Panc1 (cell line): ENCODE data around the gene CHL1.

Experiments used
- POLR2AphosphoS5 ChIP-seq: IDR thresholded peaks from 2 replicates; pipeline ENCODE4 v1.6.1; 2012; ENCODE audit warnings: mild to moderate bottlenecking, low read depth, low read length, moderate library complexity
- REST ChIP-seq, 2 experiments: IDR thresholded peaks; 2 replicates each; pipeline ENCODE4 v1.6.1; 2011 to 2012; ENCODE audit warnings: low read depth in 2 of 2, control low read depth in 1 of 2, low read length in 1 of 2, mild to moderate bottlenecking in 1 of 2, moderate library complexity in 1 of 2; ENCODE audit not compliant: insufficient read depth in 1 of 2
- SIN3A ChIP-seq: IDR thresholded peaks from 2 replicates; pipeline ENCODE4 v1.6.1; 2012; ENCODE audit warnings: low read depth, mild to moderate bottlenecking, low read length, moderate library complexity, borderline replicate concordance; ENCODE audit not compliant: insufficient read depth
- TF ChIP-seq, protein P1 (sequence below): fragments of 450-650 bp; IDR thresholded peaks from 2 replicates; pipeline ENCODE4 v1.5.1; 2017; ENCODE audit warnings: mild to moderate bottlenecking

GRCh38 chr3:330494-331115, 134.0 kb downstream of the CHL1 start:
- TF ChIP-seq, protein P1, sequence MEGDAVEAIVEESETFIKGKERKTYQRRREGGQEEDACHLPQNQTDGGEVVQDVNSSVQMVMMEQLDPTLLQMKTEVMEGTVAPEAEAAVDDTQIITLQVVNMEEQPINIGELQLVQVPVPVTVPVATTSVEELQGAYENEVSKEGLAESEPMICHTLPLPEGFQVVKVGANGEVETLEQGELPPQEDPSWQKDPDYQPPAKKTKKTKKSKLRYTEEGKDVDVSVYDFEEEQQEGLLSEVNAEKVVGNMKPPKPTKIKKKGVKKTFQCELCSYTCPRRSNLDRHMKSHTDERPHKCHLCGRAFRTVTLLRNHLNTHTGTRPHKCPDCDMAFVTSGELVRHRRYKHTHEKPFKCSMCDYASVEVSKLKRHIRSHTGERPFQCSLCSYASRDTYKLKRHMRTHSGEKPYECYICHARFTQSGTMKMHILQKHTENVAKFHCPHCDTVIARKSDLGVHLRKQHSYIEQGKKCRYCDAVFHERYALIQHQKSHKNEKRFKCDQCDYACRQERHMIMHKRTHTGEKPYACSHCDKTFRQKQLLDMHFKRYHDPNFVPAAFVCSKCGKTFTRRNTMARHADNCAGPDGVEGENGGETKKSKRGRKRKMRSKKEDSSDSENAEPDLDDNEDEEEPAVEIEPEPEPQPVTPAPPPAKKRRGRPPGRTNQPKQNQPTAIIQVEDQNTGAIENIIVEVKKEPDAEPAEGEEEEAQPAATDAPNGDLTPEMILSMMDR = no peak
- TF ChIP-seq SIN3A (no peak), POLR2AphosphoS5 (no peak), REST (IDR thresholded peaks at IDR 0.05; ENCODE audit: insufficient read depth in 1 of 2, low read depth in 2 of 2, low read length in 1 of 2) (no peak)
